ENCODE data around the gene MICAL2.

Gene MICAL2

DNA sequence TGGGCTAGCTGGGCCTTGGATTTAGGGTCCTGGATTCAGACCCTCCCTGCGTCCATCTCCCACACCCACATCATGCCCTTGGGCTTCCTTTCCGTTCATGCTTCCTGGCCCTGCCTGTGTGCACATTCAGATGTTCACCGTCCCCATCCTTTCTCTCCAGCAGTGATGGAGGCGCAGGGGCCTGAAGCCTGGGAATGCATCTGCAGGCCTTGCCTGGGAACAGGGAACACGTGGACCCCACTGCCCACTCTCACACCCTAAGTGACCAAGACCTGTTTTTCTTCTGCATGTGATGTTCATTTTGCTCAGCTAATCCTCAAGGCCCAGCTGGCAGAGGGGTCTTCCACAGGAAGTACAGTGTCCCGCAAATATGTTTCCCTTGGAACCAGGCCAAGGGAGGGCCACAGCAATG, 175.4 kb downstream of the MICAL2 start:
- H3K4me1 ChIP-seq (ENCODE audit: low read length) = peaks cover 7% of the 10 kb centered on the region
- no peak overlapping the region for H2AFZ ChIP-seq (ENCODE audit: low read depth, low read length)
- H3K27me3 ChIP-seq (ENCODE audit: low read depth, low read length) = peaks cover 24% of the 10 kb centered on the region
- no peak overlapping the region for H3K27ac ChIP-seq (ENCODE audit: low read length)
- H4K20me1 ChIP-seq (ENCODE audit: insufficient read depth, low read length) = no peaks in the 10 kb centered on the region
- H3K9ac ChIP-seq (ENCODE audit: low read length) = no peak overlapping the region
- H3K79me2 ChIP-seq (ENCODE audit: low read length) = no peaks in the 10 kb centered on the region
- no peak overlapping the region for H3K4me3 ChIP-seq (ENCODE audit: low read length)
- no peak overlapping the region for H3K4me2 ChIP-seq (ENCODE audit: low read length)
- H3K9me3 ChIP-seq (ENCODE audit: insufficient read depth, low read length) = no peaks in the 10 kb centered on the region
- TF ChIP-seq EZH2phosphoT487 (IDR thresholded peaks at IDR 0.05; ENCODE audit: low read depth) = no peak
- TF ChIP-seq, protein P1, sequence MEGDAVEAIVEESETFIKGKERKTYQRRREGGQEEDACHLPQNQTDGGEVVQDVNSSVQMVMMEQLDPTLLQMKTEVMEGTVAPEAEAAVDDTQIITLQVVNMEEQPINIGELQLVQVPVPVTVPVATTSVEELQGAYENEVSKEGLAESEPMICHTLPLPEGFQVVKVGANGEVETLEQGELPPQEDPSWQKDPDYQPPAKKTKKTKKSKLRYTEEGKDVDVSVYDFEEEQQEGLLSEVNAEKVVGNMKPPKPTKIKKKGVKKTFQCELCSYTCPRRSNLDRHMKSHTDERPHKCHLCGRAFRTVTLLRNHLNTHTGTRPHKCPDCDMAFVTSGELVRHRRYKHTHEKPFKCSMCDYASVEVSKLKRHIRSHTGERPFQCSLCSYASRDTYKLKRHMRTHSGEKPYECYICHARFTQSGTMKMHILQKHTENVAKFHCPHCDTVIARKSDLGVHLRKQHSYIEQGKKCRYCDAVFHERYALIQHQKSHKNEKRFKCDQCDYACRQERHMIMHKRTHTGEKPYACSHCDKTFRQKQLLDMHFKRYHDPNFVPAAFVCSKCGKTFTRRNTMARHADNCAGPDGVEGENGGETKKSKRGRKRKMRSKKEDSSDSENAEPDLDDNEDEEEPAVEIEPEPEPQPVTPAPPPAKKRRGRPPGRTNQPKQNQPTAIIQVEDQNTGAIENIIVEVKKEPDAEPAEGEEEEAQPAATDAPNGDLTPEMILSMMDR (IDR thresholded peaks at IDR 0.05; ENCODE audit: low read depth, low read length) = no peak
- H3K36me3 ChIP-seq (replicated peaks; ENCODE audit: low read depth, low read length) = no peaks in the 10 kb centered on the region

DNA sequence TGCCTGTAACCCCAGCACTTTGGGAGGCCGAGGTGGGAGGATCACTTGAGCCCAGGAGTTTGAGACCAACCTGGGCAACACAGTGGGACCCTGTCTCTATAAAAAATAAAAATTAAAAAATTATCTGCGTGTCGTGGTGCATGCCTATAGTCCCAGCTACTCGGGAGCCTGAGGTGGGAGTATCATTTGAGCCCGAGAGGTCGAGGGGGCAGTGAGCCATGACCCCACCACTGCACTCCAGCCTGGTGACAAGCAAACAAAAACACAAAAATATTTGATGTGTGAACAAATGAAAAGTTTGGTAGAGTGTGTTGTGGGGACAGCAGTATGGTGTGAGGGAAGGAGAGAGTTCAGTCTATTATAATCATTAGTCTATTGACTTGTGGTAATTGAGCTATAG, 176.2 kb downstream of the MICAL2 start:
- Histone ChIP-seq H3K27ac (ENCODE audit: low read length) (no peak overlapping the region), H3K4me3 (ENCODE audit: low read length) (no peak overlapping the region), H3K79me2 (ENCODE audit: low read length) (no peaks in the 10 kb centered on the region), H3K36me3 (replicated peaks; ENCODE audit: low read depth, low read length) (no peaks in the 10 kb centered on the region), H2AFZ (ENCODE audit: low read depth, low read length) (no peak overlapping the region), H3K4me2 (ENCODE audit: low read length) (no peak overlapping the region), H4K20me1 (ENCODE audit: insufficient read depth, low read length) (no peaks in the 10 kb centered on the region), H3K4me1 (ENCODE audit: low read length) (peaks cover 7% of the 10 kb centered on the region), H3K9me3 (ENCODE audit: insufficient read depth, low read length) (no peaks in the 10 kb centered on the region), H3K27me3 (ENCODE audit: low read depth, low read length) (peaks cover 24% of the 10 kb centered on the region), H3K9ac (ENCODE audit: low read length) (no peak overlapping the region)
- TF ChIP-seq EZH2phosphoT487 (IDR thresholded peaks at IDR 0.05; ENCODE audit: low read depth) = no peak
- TF ChIP-seq, protein P1 (IDR thresholded peaks at IDR 0.05; ENCODE audit: low read depth, low read length) = no peak

DNA sequence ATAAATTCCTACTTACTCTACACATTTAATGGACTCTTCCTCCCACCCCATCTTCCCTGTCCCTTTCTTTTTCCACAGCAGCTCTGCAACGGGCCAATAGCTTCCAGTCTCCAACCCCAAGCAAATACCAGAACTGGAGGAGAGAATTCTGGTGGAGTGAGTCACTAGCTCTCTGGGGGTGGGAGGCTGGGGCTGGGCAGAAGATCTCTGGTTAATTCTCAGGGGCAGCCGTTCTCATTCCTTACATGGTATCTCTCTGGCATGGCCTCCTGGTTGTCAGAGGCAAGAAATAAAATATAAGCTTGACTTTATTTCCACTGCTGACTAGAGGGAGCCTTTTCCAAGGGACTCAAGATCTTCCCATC, 176.6 kb downstream of the MICAL2 start:
- Histone ChIP-seq H3K4me2 (ENCODE audit: low read length) (no peak overlapping the region), H3K9ac (ENCODE audit: low read length) (no peak overlapping the region), H3K4me1 (ENCODE audit: low read length) (peaks cover 7% of the 10 kb centered on the region), H3K79me2 (ENCODE audit: low read length) (no peaks in the 10 kb centered on the region), H3K36me3 (replicated peaks; ENCODE audit: low read depth, low read length) (no peaks in the 10 kb centered on the region), H2AFZ (ENCODE audit: low read depth, low read length) (no peak overlapping the region), H3K4me3 (ENCODE audit: low read length) (no peak overlapping the region), H4K20me1 (ENCODE audit: insufficient read depth, low read length) (no peaks in the 10 kb centered on the region), H3K9me3 (ENCODE audit: insufficient read depth, low read length) (no peaks in the 10 kb centered on the region), H3K27ac (ENCODE audit: low read length) (no peak overlapping the region), H3K27me3 (ENCODE audit: low read depth, low read length) (peaks cover 24% of the 10 kb centered on the region)
- no peak for TF ChIP-seq EZH2phosphoT487 (IDR thresholded peaks at IDR 0.05; ENCODE audit: low read depth)

DNA sequence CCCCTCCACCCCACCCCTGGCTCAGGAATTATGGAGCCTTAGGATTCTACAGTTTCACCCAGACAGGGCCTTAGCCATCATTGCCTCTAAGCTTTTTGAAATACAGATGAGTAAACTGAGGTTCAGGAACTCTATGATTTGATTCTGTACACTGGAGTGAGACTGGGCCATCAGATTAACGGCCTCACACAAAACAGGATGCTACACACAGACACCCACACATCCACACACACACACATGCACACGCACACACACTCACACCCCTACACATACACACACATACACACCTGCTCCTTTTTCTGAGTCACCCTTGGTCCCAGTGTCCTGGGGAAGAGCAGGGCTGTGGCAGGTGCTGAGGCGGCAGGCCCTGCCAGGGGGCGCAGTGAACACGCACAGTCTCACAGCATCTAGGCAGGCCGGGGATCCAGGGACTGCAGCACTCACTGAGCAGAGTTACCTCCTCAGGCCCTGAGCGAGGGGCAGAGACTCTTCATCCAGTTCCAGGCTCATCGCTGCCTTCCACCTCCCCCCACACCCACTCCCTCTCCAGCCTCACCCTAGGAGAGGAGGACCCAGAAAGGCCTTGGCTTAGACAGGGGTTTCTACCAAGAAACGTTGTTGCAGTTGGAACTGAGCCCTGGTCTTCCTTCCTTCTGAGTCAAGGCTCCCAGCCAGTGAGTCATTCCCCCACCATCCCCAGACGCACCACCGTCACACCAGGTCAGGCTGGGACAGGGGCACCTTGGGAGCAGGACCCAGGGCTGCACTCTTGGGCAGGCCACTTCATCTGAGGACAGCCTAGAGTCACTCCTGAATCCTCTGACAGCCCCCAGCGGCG, 177.2 kb downstream of the MICAL2 start:
- no peak for TF ChIP-seq EZH2phosphoT487 (IDR thresholded peaks at IDR 0.05; ENCODE audit: low read depth)
- TF ChIP-seq, protein P1 (IDR thresholded peaks at IDR 0.05; ENCODE audit: low read depth, low read length) = peak; percentile 42; the same call in 1 of the 2 replicates
- Histone ChIP-seq H3K79me2 (ENCODE audit: low read length) (no peaks in the 10 kb centered on the region), H3K27ac (ENCODE audit: low read length) (no peak overlapping the region), H3K4me2 (ENCODE audit: low read length) (peak overlapping the region; percentile 20; the same call in 1 of the 2 replicates), H3K9ac (ENCODE audit: low read length) (no peak overlapping the region), H3K4me3 (ENCODE audit: low read length) (no peak overlapping the region), H3K36me3 (replicated peaks; ENCODE audit: low read depth, low read length) (no peaks in the 10 kb centered on the region), H3K9me3 (ENCODE audit: insufficient read depth, low read length) (no peaks in the 10 kb centered on the region), H2AFZ (ENCODE audit: low read depth, low read length) (no peak overlapping the region), H3K27me3 (ENCODE audit: low read depth, low read length) (peaks cover 18% of the 10 kb centered on the region; the same call in 1 of the 2 replicates), H4K20me1 (ENCODE audit: insufficient read depth, low read length) (no peaks in the 10 kb centered on the region), H3K4me1 (ENCODE audit: low read length) (peaks cover 7% of the 10 kb centered on the region)
